ENCODE results near the gene ACKR4. TPM values are rescaled to one million over a fixed set of nuclear protein-coding genes. Genes with fewer than 3 reads are reported as not detected.

ACKR4 gene
- total and polyA plus RNA-seq, 2 donors (not counting 1 experiment from before 2014, with no cell fraction given): 0.15 to 0.21 TPM

DNA sequence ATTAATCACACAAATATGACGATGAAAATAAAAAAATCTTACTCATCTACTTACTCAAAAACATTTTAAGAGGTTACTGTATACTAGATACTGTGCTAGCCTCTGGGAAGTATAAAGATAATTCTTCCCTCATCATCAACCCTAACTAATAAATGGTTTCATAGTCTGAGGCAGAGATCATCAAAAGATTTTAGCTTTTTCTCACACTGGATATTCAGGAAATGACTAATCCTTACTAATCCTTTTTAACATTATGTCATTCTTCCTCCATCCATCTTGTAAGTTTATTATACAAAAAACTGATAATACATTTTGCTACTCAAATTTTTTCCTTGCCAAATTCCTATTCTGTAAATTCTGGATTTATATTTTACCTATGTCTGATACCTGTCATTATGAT, 32.9 kb downstream of the ACKR4 start:
- Histone ChIP-seq H3K27ac (ENCODE audit: low read length in 2 of 2) (no peak overlapping the region), H2AFZ (ENCODE audit: insufficient read depth, low read depth, low read length, poor library complexity, severe bottlenecking) (no peak overlapping the region), H4K20me1 (ENCODE audit: control insufficient read depth, insufficient read depth, low read length, poor library complexity, severe bottlenecking) (no peaks in the 10 kb centered on the region), H3K4me1 (ENCODE audit: control insufficient read depth in 2 of 2, insufficient read depth in 2 of 2, low read length in 2 of 2) (no peaks in the 10 kb centered on the region), H3K9ac (ENCODE audit: low read length) (no peak overlapping the region), H3K4me3 (ENCODE audit: control extremely low read depth in 1 of 5, extremely low read depth in 1 of 5, insufficient read depth in 1 of 5, low read depth in 2 of 5, low read length in 4 of 5) (no peak overlapping the region), H3K9me3 (ENCODE audit: control extremely low read depth in 1 of 3, control insufficient read depth in 2 of 3, insufficient read depth in 1 of 3, low read length in 2 of 3) (no peaks in the 10 kb centered on the region), H3K4me2 (replicated peaks; ENCODE audit: low read depth, low read length, poor library complexity, severe bottlenecking) (no peak overlapping the region), H3K27me3 (replicated peaks in 1 of 4; ENCODE audit: control extremely low read depth in 1 of 4, control insufficient read depth in 3 of 4, insufficient read depth in 4 of 4, low read length in 3 of 4) (no peaks in the 10 kb centered on the region), H3K36me3 (replicated peaks in 1 of 2; ENCODE audit: control extremely low read depth in 1 of 2, control insufficient read depth in 1 of 2, extremely low read depth in 1 of 2, insufficient read depth in 2 of 2, low read length in 1 of 2) (peaks cover 0 to 10% of the 10 kb centered on the region in 2 experiments), H3K79me2 (ENCODE audit: control insufficient read depth, insufficient read depth, low read length) (no peaks in the 10 kb centered on the region)
- WGBS (ENCODE audit: insufficient coverage): no CpG with 5 or more reads among the region's 1 CpG
- H3K4me1 Mint-ChIP-seq: peaks cover 6% of the 10 kb centered on the region
- no peak for ATAC-seq (ENCODE audit: low read depth)
- POLR2A ChIA-PET: no interaction called here
- no peaks in the 10 kb centered on the region for H3K27me3 Mint-ChIP-seq
- H3K4me3 Mint-ChIP-seq: no peak overlapping the region
- H3K9me3 Mint-ChIP-seq (ENCODE audit: insufficient read depth): no peaks in the 10 kb centered on the region
- no peak for DNase-seq
- H3K27ac Mint-ChIP-seq: no peak overlapping the region
- CTCF ChIA-PET: no interaction called here
- intact Hi-C loops (cut with micrococcal nuclease): no loop called here
- TF ChIP-seq, protein P1, sequence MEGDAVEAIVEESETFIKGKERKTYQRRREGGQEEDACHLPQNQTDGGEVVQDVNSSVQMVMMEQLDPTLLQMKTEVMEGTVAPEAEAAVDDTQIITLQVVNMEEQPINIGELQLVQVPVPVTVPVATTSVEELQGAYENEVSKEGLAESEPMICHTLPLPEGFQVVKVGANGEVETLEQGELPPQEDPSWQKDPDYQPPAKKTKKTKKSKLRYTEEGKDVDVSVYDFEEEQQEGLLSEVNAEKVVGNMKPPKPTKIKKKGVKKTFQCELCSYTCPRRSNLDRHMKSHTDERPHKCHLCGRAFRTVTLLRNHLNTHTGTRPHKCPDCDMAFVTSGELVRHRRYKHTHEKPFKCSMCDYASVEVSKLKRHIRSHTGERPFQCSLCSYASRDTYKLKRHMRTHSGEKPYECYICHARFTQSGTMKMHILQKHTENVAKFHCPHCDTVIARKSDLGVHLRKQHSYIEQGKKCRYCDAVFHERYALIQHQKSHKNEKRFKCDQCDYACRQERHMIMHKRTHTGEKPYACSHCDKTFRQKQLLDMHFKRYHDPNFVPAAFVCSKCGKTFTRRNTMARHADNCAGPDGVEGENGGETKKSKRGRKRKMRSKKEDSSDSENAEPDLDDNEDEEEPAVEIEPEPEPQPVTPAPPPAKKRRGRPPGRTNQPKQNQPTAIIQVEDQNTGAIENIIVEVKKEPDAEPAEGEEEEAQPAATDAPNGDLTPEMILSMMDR (IDR thresholded peaks at IDR 0.05): no peak
- TF ChIP-seq EZH2 (IDR thresholded peaks at IDR 0.05; ENCODE audit: borderline replicate concordance, insufficient read depth, low read depth, low read length, poor library complexity, severe bottlenecking): no peak

DNA sequence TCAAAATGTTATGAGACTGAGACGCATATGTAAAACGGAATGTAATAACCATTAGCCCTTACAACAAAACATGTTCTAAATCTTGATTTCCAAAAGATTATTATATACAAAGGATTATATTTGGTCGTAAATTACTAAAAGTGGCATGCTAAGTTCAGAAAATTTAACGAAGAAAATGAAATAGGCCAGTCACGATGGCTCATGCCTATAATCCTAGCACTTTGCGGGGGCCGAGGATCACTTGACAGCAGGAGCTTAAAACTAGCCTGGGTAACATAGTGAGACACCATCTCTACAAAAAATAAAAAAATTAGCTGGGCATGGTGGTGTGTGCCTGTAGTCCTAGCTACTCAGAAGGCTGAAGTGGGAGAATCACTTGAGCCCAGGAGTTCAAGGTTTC, 33.5 kb downstream of the ACKR4 start:
- POLR2A ChIA-PET: no interaction called here

More for the DNA sequence above, 33.5 kb downstream of the ACKR4 start:
- CTCF ChIA-PET: interaction anchor here (1.8 kb wide), 1 partner anchor 12 kb away, joined by 8 read pairs; no protein-coding TSS in a partner anchor
- peaks cover 0 to 10% of the 10 kb centered on the region in 2 experiments for H3K36me3 ChIP-seq (replicated peaks in 1 of 2; ENCODE audit: control extremely low read depth in 1 of 2, control insufficient read depth in 1 of 2, extremely low read depth in 1 of 2, insufficient read depth in 2 of 2, low read length in 1 of 2)
- no peak for ATAC-seq (ENCODE audit: low read depth)
- no peaks in the 10 kb centered on the region for H3K27me3 Mint-ChIP-seq
- no peak overlapping the region for H3K9ac ChIP-seq (ENCODE audit: low read length)
- no peak overlapping the region for H3K27ac Mint-ChIP-seq
- no peaks in the 10 kb centered on the region for H3K79me2 ChIP-seq (ENCODE audit: control insufficient read depth, insufficient read depth, low read length)
- no peaks in the 10 kb centered on the region for H3K4me1 ChIP-seq (ENCODE audit: control insufficient read depth in 2 of 2, insufficient read depth in 2 of 2, low read length in 2 of 2)
- no peaks in the 10 kb centered on the region for H4K20me1 ChIP-seq (ENCODE audit: control insufficient read depth, insufficient read depth, low read length, poor library complexity, severe bottlenecking)
- H3K4me3 ChIP-seq (ENCODE audit: control extremely low read depth in 1 of 5, extremely low read depth in 1 of 5, insufficient read depth in 1 of 5, low read depth in 2 of 5, low read length in 4 of 5): no peak overlapping the region
- TF ChIP-seq, protein P1 (IDR thresholded peaks at IDR 0.05): no peak
- TF ChIP-seq EZH2 (IDR thresholded peaks at IDR 0.05; ENCODE audit: borderline replicate concordance, insufficient read depth, low read depth, low read length, poor library complexity, severe bottlenecking): no peak
- no CpG with 5 or more reads among the region's 7 CpGs for WGBS (ENCODE audit: insufficient coverage)
- no peak overlapping the region for H3K27ac ChIP-seq (ENCODE audit: low read length in 2 of 2)
- intact Hi-C loops (cut with micrococcal nuclease): no loop called here
- DNase-seq: no peak
- H3K9me3 ChIP-seq (ENCODE audit: control extremely low read depth in 1 of 3, control insufficient read depth in 2 of 3, insufficient read depth in 1 of 3, low read length in 2 of 3): no peaks in the 10 kb centered on the region
- H3K4me1 Mint-ChIP-seq: peaks cover 4% of the 10 kb centered on the region
- no peaks in the 10 kb centered on the region for H3K27me3 ChIP-seq (replicated peaks in 1 of 4; ENCODE audit: control extremely low read depth in 1 of 4, control insufficient read depth in 3 of 4, insufficient read depth in 4 of 4, low read length in 3 of 4)
- H2AFZ ChIP-seq (ENCODE audit: insufficient read depth, low read depth, low read length, poor library complexity, severe bottlenecking): no peak overlapping the region
- H3K4me3 Mint-ChIP-seq: no peak overlapping the region
- H3K9me3 Mint-ChIP-seq (ENCODE audit: insufficient read depth): no peaks in the 10 kb centered on the region
- H3K4me2 ChIP-seq (replicated peaks; ENCODE audit: low read depth, low read length, poor library complexity, severe bottlenecking): no peak overlapping the region

All from B cell (primary cell).